Subcutaneous abdominal adipose tissue (tissue), 5 donors: ENCODE results near the gene FUOM.
"Not testable (repeated sequence)": the region's sequence is repeated elsewhere in the genome, so short reads cannot be mapped to it uniquely, and the experiment has no call there.

ENCODE experiments used
- H3K27ac ChIP-seq: one replicate; pipeline ENCODE4 v1.7.0; 2013; ENCODE audit warnings: low read depth, mild to moderate bottlenecking, inconsistent platforms, low read length, moderate library complexity
- H3K27me3 ChIP-seq, 5 donors: one replicate each; pipeline ENCODE4 v1.7.0; 2013; ENCODE audit warnings: low read length in 5 of 5, inconsistent platforms in 1 of 5; ENCODE audit not compliant: control insufficient read depth in 5 of 5, insufficient read depth in 4 of 5
- H3K36me3 ChIP-seq, 5 donors: one replicate each; pipeline ENCODE4 v1.7.0; 2013; ENCODE audit warnings: low read length in 5 of 5; ENCODE audit not compliant: control insufficient read depth in 5 of 5, insufficient read depth in 5 of 5
- H3K4me1 ChIP-seq, 5 donors: one replicate each; pipeline ENCODE4 v1.7.0; 2013; ENCODE audit warnings: low read length in 5 of 5, mild to moderate bottlenecking in 3 of 5, moderate library complexity in 1 of 5; ENCODE audit not compliant: control insufficient read depth in 5 of 5, insufficient read depth in 5 of 5
- H3K4me3 ChIP-seq, 5 donors: one replicate each; pipeline ENCODE4 v1.7.0; 2013; ENCODE audit warnings: low read length in 5 of 5, low read depth in 1 of 5
- H3K9ac ChIP-seq, 5 donors: one replicate each; pipeline ENCODE4 v1.7.0; 2013; ENCODE audit warnings: low read length in 5 of 5, mild to moderate bottlenecking in 4 of 5, moderate library complexity in 3 of 5
- H3K9me3 ChIP-seq, 5 donors: one replicate each; pipeline ENCODE4 v1.7.0; 2013; ENCODE audit warnings: low read length in 5 of 5; ENCODE audit not compliant: control insufficient read depth in 5 of 5
- donor health status: healthy.
- donor health status: healthy.
- donor health status: healthy.
- donor health status: healthy.
- donor health status: healthy.

Gene FUOM

DNA sequence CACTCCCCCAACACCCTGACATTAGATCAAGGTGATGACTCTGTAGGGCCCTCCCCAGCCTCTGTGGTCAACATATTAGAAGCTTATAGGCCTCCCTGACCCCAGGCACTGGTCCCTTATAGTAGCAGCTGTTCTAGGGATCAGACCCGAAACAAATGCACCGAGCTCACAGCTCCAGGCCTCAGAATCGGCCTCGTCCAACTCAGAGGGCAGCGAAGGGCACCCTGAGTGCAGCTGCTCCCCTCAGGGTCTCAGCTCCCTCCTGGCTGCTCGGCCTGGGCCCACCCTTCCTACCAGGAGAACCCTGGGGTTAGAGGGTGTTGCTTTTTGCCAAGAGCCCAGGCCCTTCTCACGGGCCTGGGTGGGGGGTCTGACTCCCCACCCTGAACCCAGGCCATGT lies 10.3 kb upstream of the FUOM start:
- Histone ChIP-seq H3K36me3 (peaks cover 4 to 70% (median 68%) of the 10 kb centered on the region in 5 donors), H3K9ac (no peak overlapping the region), H3K4me1 (peaks cover 0 to 32% (median 26%) of the 10 kb centered on the region in 5 donors), H3K27ac (no peak overlapping the region), H3K4me3 (no peak overlapping the region), H3K9me3 (no peaks in the 10 kb centered on the region), H3K27me3 (no peaks in the 10 kb centered on the region)

DNA sequence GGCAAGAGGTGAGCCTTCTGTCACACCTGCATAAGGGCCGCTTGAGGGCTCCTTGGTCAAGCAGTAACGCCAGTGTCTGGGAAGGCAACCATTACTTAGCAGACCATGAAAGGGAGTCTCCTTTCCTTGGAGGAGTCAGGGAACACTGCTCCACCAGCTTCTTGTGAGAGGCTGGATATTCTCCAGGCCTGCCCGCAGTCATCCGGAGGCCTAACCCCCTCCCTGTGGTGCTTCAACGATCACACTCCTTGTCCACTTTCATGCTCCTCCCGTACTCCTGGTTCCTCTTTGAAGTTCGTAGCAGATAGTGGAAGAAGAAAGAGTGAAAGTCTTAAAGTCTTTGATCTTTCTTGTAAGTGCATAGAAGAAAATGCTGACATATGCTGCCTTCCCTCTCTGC lies 9.6 kb upstream of the FUOM start:
- peaks cover 0 to 31% (median 25%) of the 10 kb centered on the region in 5 donors for H3K4me1 ChIP-seq
- peaks cover 4 to 77% (median 75%) of the 10 kb centered on the region in 5 donors for H3K36me3 ChIP-seq
- not testable (repeated sequence) for H3K9ac ChIP-seq, H3K27me3 ChIP-seq, H3K27ac ChIP-seq, H3K4me3 ChIP-seq, H3K9me3 ChIP-seq

DNA sequence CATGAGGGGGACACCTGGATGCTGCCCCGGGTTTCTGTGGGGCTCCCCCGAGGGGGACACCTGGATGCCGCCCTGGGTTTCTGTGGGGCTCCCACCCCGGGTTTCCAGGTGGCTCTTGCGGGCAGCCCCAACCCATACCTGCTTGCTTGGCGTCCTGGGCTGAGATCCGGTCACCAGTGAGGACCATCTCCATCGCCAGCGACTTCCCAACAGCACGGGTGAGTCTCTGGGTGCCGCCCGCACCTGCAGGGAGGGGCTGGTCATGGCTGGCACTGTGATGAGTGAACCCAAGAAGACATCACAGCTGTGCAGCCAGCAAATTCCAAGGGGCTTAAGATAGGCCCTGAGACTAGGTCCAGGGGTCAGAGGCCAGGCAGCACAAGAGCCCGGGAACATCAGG lies 8.9 kb upstream of the FUOM start:
- Histone ChIP-seq H3K36me3 (peaks cover 4 to 84% (median 82%) of the 10 kb centered on the region in 5 donors), H3K4me3 (no peak overlapping the region), H3K9me3 (no peaks in the 10 kb centered on the region), H3K27ac (no peak overlapping the region), H3K27me3 (no peaks in the 10 kb centered on the region), H3K4me1 (peaks cover 0 to 24% (median 18%) of the 10 kb centered on the region in 5 donors), H3K9ac (peak overlapping the region in 1 of 5 donors; percentile 20)

DNA sequence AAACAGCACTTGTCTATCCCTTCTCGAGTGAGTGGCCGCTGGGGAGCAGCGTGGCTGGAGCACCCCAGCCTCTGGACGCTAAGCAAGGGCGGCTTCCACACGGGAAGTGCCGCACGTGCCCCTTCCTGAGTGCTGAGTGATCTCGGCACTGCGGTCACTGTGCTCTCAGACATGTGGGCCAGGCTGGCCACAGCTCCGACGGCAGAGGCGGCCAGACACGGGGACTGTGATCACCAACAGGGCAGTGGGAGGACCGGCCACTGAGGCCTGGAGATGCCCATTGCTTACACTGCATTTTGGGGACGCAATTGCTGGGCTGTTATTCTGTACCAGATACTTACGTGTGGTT lies 8.3 kb upstream of the FUOM start:
- no peak overlapping the region for H3K4me3 ChIP-seq
- peaks cover 0 to 19% (median 11%) of the 10 kb centered on the region in 5 donors for H3K4me1 ChIP-seq
- H3K36me3 ChIP-seq, result peaks cover 4 to 84% (median 81%) of the 10 kb centered on the region in 5 donors
- no peaks in the 10 kb centered on the region for H3K27me3 ChIP-seq
- H3K9ac ChIP-seq, result no peak overlapping the region
- H3K27ac ChIP-seq, result no peak overlapping the region
- H3K9me3 ChIP-seq, result no peaks in the 10 kb centered on the region

DNA sequence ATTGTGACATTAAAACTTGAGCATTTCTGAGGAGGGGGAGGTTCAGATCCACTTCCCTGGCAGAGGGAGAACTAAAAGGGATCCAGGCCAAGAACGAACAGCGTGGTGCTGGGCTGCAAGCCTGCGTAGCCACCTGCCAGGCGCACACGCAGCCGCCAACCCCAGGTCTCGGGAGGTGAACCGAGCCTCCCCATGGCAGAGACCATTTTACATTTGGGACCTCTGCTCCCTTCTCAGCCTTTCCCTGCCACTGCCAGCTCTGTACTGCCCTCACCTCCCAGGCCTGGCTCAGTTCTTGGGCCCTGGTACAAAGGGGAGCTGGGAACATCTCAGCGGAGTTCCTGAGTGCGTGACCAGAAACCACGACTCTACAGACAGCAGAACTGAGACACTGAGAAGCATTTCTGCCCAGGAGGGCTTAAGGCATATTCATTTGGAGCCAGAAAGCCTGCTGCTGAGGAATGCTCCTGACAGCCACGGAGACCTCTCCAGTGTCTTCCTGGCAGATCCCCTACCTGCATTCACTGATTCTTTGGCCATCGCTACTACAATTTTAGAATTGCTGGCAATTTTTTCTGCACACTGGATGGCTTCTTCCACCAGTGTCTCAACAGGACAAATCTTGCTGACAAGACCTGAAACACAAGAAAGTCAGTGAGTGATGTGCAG lies 7.8 kb upstream of the FUOM start:
- H3K36me3 ChIP-seq, result peaks cover 4 to 81% (median 79%) of the 10 kb centered on the region in 5 donors
- H3K9ac ChIP-seq, result peak overlapping the region in 1 of 5 donors; percentile 12
- peaks cover 0 to 19% (median 9%) of the 10 kb centered on the region in 5 donors for H3K4me1 ChIP-seq
- H3K27ac ChIP-seq, result no peak overlapping the region
- H3K9me3 ChIP-seq, result peaks cover 0 to 2% (median 0%) of the 10 kb centered on the region in 5 donors
- H3K27me3 ChIP-seq, result no peaks in the 10 kb centered on the region
- H3K4me3 ChIP-seq, result no peak overlapping the region

DNA sequence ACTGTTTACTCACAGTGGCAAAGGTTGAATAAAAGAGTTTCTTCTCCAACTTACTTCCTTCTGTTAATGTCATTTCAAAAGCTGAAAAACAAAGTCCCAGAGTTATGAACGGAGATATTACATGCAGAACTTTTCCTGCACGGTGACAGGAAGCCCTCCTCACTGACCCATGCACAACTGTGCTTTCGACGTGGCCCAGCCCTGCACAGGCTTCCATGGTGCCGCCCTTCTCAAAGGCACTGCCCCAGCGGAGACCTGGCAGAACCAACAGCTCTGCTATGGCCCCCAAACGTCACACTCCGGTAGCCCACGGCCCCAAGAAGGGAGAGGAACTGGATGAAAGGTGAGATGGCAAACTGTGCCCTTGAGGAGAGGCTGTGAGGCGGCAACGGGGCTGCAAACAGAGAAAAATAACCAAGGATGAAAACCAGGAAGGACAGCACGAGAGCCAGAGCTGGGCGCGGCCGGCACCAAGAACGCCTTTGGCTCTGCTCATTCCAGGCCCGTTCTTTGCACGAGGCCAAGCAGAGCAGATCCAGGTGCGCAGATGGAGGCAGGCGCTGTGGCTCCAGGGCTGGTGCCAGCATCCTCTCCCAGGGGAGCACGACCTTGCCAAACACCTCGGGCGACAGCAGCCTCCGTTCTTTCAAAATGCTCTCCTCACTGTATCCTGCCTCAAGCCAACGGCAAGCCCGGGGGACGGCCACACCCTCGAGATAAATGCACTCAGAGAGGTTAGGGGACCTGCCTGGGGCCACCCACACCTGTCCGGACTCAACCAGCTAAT lies 7.0 kb upstream of the FUOM start:
- H3K4me1 ChIP-seq, result peaks cover 0 to 19% (median 6%) of the 10 kb centered on the region in 5 donors
- no peaks in the 10 kb centered on the region for H3K27me3 ChIP-seq
- H3K36me3 ChIP-seq, result peaks cover 4 to 74% (median 71%) of the 10 kb centered on the region in 5 donors
- H3K27ac ChIP-seq, result no peak overlapping the region
- H3K9ac ChIP-seq, result no peak overlapping the region
- peaks cover 0 to 2% (median 0%) of the 10 kb centered on the region in 5 donors for H3K9me3 ChIP-seq
- H3K4me3 ChIP-seq, result no peak overlapping the region

DNA sequence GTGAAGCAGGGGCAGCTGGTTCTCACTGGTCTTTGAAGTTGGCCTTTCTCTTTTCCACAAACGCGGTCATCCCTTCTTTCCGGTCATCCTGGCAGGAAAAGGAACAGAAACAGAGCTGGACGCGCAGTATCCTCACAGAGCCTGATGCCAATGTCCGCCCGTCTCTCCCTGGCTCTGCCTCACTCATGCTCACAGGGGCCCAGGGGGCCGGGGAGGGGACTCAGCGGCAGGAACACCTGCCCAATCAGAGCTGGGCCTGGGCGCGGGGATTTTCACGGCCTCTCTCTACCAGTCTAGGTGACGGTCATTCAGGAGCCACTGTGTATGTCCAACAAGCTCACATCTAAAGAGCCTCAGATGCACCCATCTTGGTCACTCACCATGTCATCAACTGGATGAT lies 5.0 kb upstream of the FUOM start:
- H3K27ac ChIP-seq, result no peak overlapping the region
- H3K9me3 ChIP-seq, result peaks cover 0 to 2% (median 0%) of the 10 kb centered on the region in 5 donors

DNA sequence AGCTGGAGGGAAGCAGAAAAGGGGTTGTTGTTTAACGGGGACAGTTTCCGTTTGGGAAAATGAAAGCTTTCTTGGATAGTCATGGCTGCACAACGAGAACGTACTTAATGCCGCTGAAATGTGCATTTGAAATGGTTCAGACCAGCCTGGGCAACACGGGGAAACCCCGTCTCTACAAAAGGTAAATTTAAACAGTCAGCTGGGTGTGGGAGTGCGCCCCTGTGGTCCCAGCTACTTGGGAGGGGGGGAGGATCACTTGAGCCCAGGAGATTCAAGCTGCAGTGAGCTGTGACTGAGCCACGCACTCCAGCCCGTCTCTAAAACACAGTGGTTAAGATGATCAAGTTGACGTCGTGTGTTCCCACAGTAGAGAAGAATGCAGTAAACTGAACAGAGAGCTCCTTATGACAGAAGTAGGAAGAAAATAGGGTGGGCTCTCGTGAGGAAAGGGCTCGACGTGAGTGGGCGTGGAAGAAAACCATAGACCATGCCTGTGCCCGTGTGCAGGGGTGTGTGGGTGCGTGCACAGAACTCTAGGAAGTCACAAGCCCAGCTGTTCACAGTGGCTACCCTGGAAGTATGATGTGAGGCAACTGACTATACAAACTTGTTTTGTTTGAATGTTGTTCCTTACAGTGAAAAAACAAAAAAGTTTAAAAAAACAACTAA lies 4.1 kb upstream of the FUOM start:
- Histone ChIP-seq H3K27me3 (no peaks in the 10 kb centered on the region), H3K4me1 (peaks cover 0 to 33% (median 23%) of the 10 kb centered on the region in 5 donors), H3K36me3 (peaks cover 4 to 52% (median 50%) of the 10 kb centered on the region in 5 donors), H3K9ac (no peak overlapping the region), H3K9me3 (peaks cover 0 to 2% (median 0%) of the 10 kb centered on the region in 5 donors), H3K4me3 (no peak overlapping the region), H3K27ac (no peak overlapping the region)

More for the DNA sequence above, 5.0 kb upstream of the FUOM start:
- H3K36me3 ChIP-seq, result peaks cover 4 to 54% (median 52%) of the 10 kb centered on the region in 5 donors
- H3K4me1 ChIP-seq, result peaks cover 0 to 24% (median 19%) of the 10 kb centered on the region in 5 donors
- no peak overlapping the region for H3K4me3 ChIP-seq
- no peaks in the 10 kb centered on the region for H3K27me3 ChIP-seq
- H3K9ac ChIP-seq, result no peak overlapping the region

DNA sequence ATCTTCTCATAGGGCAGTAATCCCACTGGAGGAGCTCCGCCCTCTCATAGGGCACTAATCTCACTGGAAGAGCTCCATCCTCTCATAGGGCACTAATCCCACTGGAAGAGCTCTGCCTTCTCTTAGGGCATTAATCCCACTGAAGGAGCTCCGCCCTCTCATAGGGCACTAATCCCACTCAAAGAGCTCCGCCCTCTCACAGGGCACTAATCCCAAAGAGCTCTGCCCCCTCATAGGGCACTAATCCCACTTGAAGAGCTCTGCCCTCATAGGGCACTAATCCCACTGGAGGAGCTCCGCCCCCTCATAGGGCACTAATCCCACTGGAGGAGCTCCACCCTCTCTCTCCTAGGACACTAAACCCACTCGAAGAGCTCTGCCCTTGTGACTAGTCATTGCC lies 3.4 kb upstream of the FUOM start:
- H3K4me1 ChIP-seq, result peaks cover 0 to 38% (median 30%) of the 10 kb centered on the region in 5 donors
- no peak overlapping the region for H3K27ac ChIP-seq
- H3K9ac ChIP-seq, result no peak overlapping the region
- no peaks in the 10 kb centered on the region for H3K27me3 ChIP-seq
- H3K4me3 ChIP-seq, result no peak overlapping the region
- H3K9me3 ChIP-seq, result peaks cover 0 to 2% (median 0%) of the 10 kb centered on the region in 5 donors
- H3K36me3 ChIP-seq, result peaks cover 4 to 45% (median 43%) of the 10 kb centered on the region in 5 donors
